ENCODE data around the gene S100PBP. TPM values are rescaled to one million over a fixed set of nuclear protein-coding genes. Genes with fewer than 3 reads are reported as not detected.

S100PBP gene
- total and polyA plus RNA-seq, 12 donors, result 14.0 to 50.1 (median 32.9) TPM

DNA sequence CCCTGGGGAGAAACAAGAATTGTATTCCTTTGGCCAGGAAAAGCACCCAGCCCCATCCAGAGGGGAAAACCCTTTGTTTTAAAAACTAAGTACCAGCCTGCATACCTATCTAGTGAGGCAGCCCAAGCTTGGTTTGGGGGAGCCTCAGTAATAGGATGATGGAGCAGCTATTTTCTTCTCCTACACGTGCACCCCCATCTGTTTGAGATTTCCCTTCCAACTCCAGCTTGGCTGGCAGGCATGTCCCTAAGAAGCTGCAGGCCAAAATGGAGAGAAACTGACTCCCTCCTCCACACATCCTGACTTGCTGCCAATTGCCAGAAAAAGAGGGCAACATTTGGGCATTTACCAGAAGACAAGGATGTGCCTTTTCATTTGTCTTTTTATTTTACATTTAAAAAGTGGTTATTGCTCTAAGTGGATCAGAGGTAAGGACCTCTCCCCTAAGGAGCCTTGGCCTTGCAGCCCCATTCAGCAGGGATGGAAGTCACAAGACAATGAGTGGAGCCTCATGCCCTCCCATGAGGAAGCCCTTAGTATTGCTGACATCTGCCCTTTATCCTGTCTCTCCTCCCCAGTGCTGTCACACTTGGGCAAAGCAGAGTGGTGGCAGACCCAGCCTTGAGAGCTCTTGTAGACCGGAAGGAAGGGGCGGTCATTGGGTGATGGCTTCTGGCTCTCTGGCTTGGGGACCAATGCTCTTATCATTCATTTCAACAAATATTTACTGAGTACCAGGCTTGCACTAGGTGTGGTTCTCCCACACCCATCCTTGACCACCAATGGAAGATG, 44.6 kb downstream of the S100PBP start:
- no peaks in the 10 kb centered on the region for H3K27me3 ChIP-seq
- DNase-seq, result no peak
- H3K4me1 ChIP-seq (replicated peaks in 1 of 2), result peaks cover 23 to 31% of the 10 kb centered on the region in 2 donors
- TF ChIP-seq CTCF (IDR thresholded peaks at IDR 0.05) (no peak), POLR2A (IDR thresholded peaks at IDR 0.05) (no peak)
- peaks cover 0 to 13% of the 10 kb centered on the region in 2 donors for H3K36me3 ChIP-seq (replicated peaks in 1 of 2)
- 69 to 87% (median 77%) methylated on average over 3 of the region's 3 CpGs for WGBS, 4 donors
- no peaks in the 10 kb centered on the region for H3K9me3 ChIP-seq (replicated peaks in 1 of 3)
- no peak overlapping the region for H3K4me3 ChIP-seq
- H3K27ac ChIP-seq, result no peak overlapping the region
- intact Hi-C loops (cut with DNase I), result loop anchor here in 1 of 2 donors (10.0 kb wide), 1 partner anchor 147 kb away; no protein-coding TSS in a partner anchor

- no peaks in the 10 kb centered on the region for H3K27me3 ChIP-seq
- H3K36me3 ChIP-seq (replicated peaks in 1 of 2), result peaks cover 0 to 11% of the 10 kb centered on the region in 2 donors
- no peak for DNase-seq
- TF ChIP-seq POLR2A (IDR thresholded peaks at IDR 0.05) (no peak), CTCF (IDR thresholded peaks at IDR 0.05) (no peak)
- no peak overlapping the region for H3K4me3 ChIP-seq
- no peaks in the 10 kb centered on the region for H3K9me3 ChIP-seq (replicated peaks in 1 of 3)
- intact Hi-C loops (cut with DNase I), result loop anchor here in 1 of 2 donors (10.0 kb wide), 1 partner anchor 149 kb away; no protein-coding TSS in a partner anchor
- WGBS, 4 donors, result 93 to 100% (median 95%) methylated on average over 4 of the region's 4 CpGs
- H3K27ac ChIP-seq, result no peak overlapping the region
- peaks cover 23 to 31% of the 10 kb centered on the region in 2 donors for H3K4me1 ChIP-seq (replicated peaks in 1 of 2)
Observed at GRCh38 chr1:32863218-32863880, 45.9 kb downstream of the S100PBP start.

GRCh38 chr1:32863881-32864245, 46.4 kb downstream of the S100PBP start:
- no peak for DNase-seq
- H3K4me1 ChIP-seq (replicated peaks in 1 of 2), result peaks cover 23 to 31% of the 10 kb centered on the region in 2 donors
- intact Hi-C loops (cut with DNase I), result loop anchor here in 1 of 2 donors (10.0 kb wide), 1 partner anchor 149 kb away; no protein-coding TSS in a partner anchor
- H3K27me3 ChIP-seq, result no peaks in the 10 kb centered on the region
- peaks cover 0 to 11% of the 10 kb centered on the region in 2 donors for H3K36me3 ChIP-seq (replicated peaks in 1 of 2)
- WGBS, 4 donors, result 79 to 97% (median 94%) methylated on average over 1 of the region's 1 CpG
- no peaks in the 10 kb centered on the region for H3K9me3 ChIP-seq (replicated peaks in 1 of 3)
- H3K27ac ChIP-seq, result peak overlapping the region in 2 of 5 donors; percentile 57 to 68
- no peak overlapping the region for H3K4me3 ChIP-seq
- no peak for TF ChIP-seq POLR2A (IDR thresholded peaks at IDR 0.05)
- no peak for TF ChIP-seq CTCF (IDR thresholded peaks at IDR 0.05)

GRCh38 chr1:32864375-32865019, 47.0 kb downstream of the S100PBP start:
- H3K9me3 ChIP-seq (replicated peaks in 1 of 3), result no peaks in the 10 kb centered on the region
- intact Hi-C loops (cut with DNase I), result loop anchor here in 1 of 2 donors (10.0 kb wide), 1 partner anchor 150 kb away; no protein-coding TSS in a partner anchor
- 66 to 76% (median 69%) methylated on average over 3 to 8 of the region's 8 CpGs for WGBS, 4 donors
- H3K27ac ChIP-seq, result peak overlapping the region in 3 of 5 donors; percentile 41 to 68 (median 57)
- H3K4me3 ChIP-seq, result no peak overlapping the region
- H3K27me3 ChIP-seq, result no peaks in the 10 kb centered on the region
- peaks cover 0 to 11% of the 10 kb centered on the region in 2 donors for H3K36me3 ChIP-seq (replicated peaks in 1 of 2)
- DNase-seq, result peak in 2 of 7 donors; percentile 44 to 60
- H3K4me1 ChIP-seq (replicated peaks in 1 of 2), result peaks cover 23 to 31% of the 10 kb centered on the region in 2 donors
- TF ChIP-seq POLR2A (IDR thresholded peaks at IDR 0.05) (no peak), CTCF (IDR thresholded peaks at IDR 0.05) (no peak)
